ENCODE results near the gene FAM151A.

FAM151A gene

DNA sequence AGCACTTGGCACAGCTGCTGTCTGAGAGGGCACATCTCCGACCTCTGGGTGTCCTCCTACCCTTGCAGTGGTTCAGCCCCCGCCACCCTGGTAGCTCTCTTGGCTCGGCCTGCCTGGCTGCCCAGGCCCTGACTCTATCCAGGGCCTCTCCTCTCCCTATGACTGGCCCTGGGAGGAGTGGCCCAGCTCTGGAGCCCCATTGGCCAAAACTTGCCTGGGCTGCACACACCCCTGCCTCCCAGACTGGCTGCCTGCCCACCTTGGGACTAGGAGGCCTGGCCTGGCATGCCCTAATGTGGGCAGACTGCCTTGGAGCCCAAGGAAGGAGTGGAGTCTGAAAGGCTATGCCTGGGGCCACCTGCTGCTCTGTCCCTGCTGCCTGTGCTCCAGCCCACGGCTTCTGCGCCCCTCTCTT lies 41.7 kb downstream of the FAM151A start:
- TF ChIP-seq CTCF (conservative IDR thresholded peaks at IDR 0.05): no peak
- peak overlapping the region; percentile 81 for H3K27ac ChIP-seq

DNA sequence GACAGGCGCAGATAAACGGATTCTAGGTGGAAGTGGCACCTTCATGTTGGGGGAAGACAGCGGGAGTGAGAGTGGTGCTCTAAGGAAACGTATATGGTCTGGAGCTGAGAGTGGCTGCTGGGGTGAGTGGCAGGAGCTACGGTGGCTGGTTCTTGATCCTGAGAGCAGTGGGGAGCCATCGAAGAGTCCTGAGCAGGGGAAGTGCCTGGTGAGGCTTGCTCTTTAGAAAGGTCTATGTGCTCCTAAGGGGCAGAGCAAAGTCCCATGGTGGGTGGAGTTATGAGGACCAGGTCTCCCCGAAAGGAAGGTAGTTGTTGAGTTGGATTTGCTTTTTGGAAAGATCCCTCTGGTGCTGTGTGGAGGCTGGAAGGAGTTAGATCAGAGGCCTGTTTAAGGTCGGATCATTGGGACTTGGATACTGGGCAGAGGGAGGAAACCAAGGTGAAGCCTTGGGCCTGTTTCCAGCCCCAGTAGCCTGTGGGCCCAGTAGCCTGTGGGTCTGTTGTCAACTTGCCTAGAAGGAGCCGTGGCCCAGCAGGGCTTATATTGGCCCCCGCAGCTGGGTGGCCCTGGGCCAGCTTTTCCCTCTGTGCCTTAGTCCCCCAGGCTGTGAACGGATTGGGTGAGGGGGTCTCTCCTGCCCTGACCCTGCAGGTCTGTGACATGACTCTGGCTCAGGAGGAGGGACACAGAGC lies 42.3 kb downstream of the FAM151A start:
- peak overlapping the region; percentile 81 for H3K27ac ChIP-seq
- no peak for TF ChIP-seq CTCF (conservative IDR thresholded peaks at IDR 0.05)

DNA sequence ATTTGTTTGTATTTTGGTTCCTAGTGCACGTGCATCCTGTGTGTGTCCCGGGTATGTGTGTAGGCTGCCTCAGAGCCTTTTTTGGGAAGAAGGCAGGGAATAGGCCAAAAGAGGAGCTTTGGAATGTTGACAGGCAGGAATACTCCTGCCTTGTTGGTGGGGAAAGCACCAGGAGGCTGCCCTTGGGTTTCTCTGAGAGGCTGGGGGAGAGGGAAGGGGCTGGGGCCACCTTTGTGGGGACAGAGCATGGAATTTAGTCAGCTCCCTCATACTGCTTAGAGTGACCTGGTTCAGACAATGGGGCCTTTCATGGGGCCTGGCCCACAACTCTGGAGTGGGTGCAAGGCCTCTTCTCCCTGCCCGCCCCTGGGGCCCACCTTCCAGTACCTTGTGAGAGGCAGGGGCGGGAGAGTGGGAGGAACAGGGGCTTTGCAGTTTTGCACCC lies 44.0 kb downstream of the FAM151A start:
- H3K27ac ChIP-seq: peak overlapping the region; percentile 51
- no peak for TF ChIP-seq CTCF (conservative IDR thresholded peaks at IDR 0.05)

DNA sequence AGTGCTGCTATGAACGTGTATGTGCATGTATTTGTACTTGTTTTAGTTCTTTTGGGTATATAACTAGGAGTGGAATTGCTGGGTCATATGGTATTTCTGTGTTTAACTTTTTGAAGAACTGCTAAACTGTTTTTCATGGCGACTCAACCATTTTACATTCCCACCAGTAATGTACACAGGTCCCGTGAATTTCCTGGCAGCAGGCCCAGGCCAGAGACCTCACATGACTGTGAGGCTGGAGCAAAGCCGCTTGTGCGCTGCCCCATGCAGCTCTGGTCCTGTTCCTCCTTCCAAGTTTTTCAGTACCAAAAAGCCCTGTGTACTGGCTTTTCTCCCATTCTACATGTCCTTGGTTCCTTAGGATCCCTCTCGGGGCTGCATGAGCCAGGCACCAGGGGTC lies 45.7 kb downstream of the FAM151A start:
- TF ChIP-seq CTCF (conservative IDR thresholded peaks at IDR 0.05): no peak
- peak overlapping the region; percentile 56; the same call in 1 of the 2 replicates for H3K27ac ChIP-seq

- no peak for TF ChIP-seq CTCF (conservative IDR thresholded peaks at IDR 0.05)
- H3K27ac ChIP-seq: no peak overlapping the region
Observed at GRCh38 chr1:54575605-54576290, 47.6 kb downstream of the FAM151A start.

DNA sequence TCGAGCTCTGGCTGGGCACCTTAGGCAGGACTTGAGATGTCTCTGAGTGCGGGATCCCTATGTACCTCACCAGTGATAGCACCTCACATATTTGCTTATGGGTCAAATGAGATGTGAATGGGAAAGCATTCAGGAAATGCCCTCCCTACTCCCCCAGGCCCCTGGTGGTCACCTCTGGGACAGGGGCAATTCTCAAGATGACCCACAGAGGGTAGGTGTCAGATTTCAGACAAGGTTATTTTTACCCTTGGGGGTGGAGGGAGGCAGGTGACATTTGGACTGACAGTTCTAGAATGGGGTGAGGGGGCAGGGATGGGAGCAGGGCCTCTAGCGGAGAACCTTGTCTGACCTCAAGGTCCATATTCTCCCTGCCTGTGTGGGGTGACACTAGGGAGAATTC lies 48.2 kb downstream of the FAM151A start:
- TF ChIP-seq CTCF (conservative IDR thresholded peaks at IDR 0.05): no peak
- H3K27ac ChIP-seq: no peak overlapping the region

DNA sequence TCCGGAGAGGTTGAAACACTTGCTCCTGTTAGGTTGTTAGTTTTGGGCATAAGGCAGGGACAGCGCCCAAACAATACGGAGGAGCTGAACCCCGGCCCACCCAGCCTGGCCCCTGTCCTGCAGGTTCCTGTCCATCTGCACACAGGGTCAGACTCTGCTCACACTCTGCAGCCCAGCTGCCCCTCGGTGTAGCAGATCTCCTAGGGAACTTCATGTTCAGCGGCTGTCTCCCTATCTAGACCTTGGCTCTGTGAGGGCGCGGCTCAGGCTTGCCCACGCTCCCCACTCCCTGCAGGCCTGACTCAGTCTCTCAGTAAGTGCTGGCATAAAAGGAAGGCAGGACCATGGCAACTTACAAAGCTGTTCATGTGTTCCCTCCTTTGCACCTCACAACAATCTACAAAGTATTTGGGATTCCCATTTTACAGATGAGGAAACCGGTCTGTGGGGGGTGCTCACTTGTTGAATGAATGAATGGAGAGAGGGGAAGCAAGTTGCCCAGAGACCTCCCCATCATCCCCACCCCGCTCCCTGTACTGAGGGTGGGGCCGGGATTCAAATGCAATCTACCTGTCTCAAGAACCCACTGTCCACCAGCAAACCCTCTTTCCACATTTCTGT lies 49.1 kb downstream of the FAM151A start:
- no peak overlapping the region for H3K27ac ChIP-seq
- no peak for TF ChIP-seq CTCF (conservative IDR thresholded peaks at IDR 0.05)

Data from VCaP (cell line).